AG04450 (cell line): ENCODE data around the gene HOXA4. TPM values are rescaled to one million over a fixed set of nuclear protein-coding genes. Genes with fewer than 3 reads are reported as not detected.

Experiments used
- CTCF ChIA-PET: fragments of 300-600, 350-600 bp; formaldehyde crosslinking; extraction: SDS; loops from one replicate; lab custom pipeline; 2022; ENCODE audit warnings: antibody characterized with exemption, inconsistent platforms; lab: Charles Lee
- POLR2A ChIA-PET: fragments of 350-600 bp; formaldehyde crosslinking; extraction: SDS; loops from one replicate; lab custom pipeline; 2021; ENCODE audit warnings: antibody characterized with exemption, inconsistent platforms; lab: Yijun Ruan, JAX
- DNase-seq: peaks from one replicate; pipeline ENCODE4 v3.0.0-alpha.2; 2011; ENCODE audit warnings: low read depth, low spot score
- H3K27ac ChIP-seq: one replicate; pipeline ENCODE4 v1.5.1; 2012; ENCODE audit warnings: low read depth, low read length, control low read depth
- H3K27me3 ChIP-seq: one replicate; pipeline ENCODE4 v1.6.0; 2012; ENCODE audit warnings: low read length; ENCODE audit not compliant: control insufficient read depth, insufficient read depth
- H3K4me3 ChIP-seq: 2 replicates; pipeline ENCODE4 v1.5.1; 2011; ENCODE audit warnings: mild to moderate bottlenecking, low read depth, low read length, control low read depth
- H3K9me3 ChIP-seq: 2 replicates; pipeline ENCODE4 v1.5.1; 2012; ENCODE audit warnings: low read length; ENCODE audit not compliant: control insufficient read depth, insufficient read depth
- polyA plus RNA-seq: library from polyadenylated mRNA; depleted of rRNA; stranded (reverse); fragments of >200 nt; gene quantifications from 2 replicates; pipeline ENCODE4 v1.2.3, GENCODE V29; 2011
- TF ChIP-seq, protein P1 (sequence below): IDR thresholded peaks from 2 replicates; pipeline ENCODE4 v1.5.1; 2011; ENCODE audit warnings: low read depth, low read length, control low read depth, inconsistent platforms

The HOXA4 gene
- polyA plus RNA-seq, 1 experiment = 5.8 TPM

DNA sequence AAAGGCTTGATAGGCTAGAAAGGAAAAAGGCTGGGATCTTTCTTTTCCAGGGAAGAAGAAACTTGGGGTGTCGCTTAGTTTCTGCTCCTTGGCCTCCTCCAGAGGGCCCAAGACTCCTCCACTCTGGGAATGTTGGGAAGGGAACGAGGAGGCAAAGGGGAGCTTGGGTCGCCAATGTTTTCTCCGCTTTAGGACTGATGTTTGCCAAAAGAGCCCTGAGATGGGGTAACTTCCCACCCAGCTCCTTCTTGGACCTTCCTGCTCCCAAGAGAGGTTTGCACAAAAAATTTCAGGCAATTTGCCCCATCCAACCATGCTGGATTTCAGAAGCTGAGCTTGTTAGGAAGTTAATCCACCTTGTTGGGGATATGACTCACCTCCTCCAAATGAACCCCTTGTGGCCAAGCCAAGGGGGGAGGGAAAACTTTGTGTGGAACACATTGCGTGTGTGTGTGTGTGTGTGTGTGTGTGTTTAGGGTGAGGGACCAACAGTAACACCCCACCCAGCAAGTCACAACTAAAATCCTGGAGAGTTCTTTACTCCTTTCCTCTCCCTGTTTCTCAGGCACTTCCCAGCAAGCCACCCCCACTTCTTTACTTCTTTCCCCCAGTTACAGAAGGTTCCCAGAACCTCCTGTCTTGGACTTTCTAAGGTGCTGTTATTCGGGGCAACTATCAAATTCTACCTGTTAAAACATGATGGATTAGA, 19.4 kb downstream of the HOXA4 start:
- ChIA-PET POLR2A (interaction anchor here (0.6 to 1.7 kb wide), 10 partner anchors 9 to 71 kb away, joined by 3 to 15 read pairs (median 6); partner anchors contain the start of genes HOXA1, HOXA3 and HOXA5), CTCF (interaction anchor here (0.6 to 3.8 kb wide), 3 partner anchors 30 to 435 kb away, joined by 3 to 18 read pairs (median 8); no protein-coding TSS in a partner anchor)
- no peak for DNase-seq
- Histone ChIP-seq H3K27ac (peak overlapping the region; percentile 95), H3K9me3 (no peaks in the 10 kb centered on the region), H3K4me3 (peak overlapping the region; percentile 84), H3K27me3 (no peaks in the 10 kb centered on the region)
- TF ChIP-seq, protein P1, sequence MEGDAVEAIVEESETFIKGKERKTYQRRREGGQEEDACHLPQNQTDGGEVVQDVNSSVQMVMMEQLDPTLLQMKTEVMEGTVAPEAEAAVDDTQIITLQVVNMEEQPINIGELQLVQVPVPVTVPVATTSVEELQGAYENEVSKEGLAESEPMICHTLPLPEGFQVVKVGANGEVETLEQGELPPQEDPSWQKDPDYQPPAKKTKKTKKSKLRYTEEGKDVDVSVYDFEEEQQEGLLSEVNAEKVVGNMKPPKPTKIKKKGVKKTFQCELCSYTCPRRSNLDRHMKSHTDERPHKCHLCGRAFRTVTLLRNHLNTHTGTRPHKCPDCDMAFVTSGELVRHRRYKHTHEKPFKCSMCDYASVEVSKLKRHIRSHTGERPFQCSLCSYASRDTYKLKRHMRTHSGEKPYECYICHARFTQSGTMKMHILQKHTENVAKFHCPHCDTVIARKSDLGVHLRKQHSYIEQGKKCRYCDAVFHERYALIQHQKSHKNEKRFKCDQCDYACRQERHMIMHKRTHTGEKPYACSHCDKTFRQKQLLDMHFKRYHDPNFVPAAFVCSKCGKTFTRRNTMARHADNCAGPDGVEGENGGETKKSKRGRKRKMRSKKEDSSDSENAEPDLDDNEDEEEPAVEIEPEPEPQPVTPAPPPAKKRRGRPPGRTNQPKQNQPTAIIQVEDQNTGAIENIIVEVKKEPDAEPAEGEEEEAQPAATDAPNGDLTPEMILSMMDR = peak; percentile 13; the same call in 1 of the 2 replicates

DNA sequence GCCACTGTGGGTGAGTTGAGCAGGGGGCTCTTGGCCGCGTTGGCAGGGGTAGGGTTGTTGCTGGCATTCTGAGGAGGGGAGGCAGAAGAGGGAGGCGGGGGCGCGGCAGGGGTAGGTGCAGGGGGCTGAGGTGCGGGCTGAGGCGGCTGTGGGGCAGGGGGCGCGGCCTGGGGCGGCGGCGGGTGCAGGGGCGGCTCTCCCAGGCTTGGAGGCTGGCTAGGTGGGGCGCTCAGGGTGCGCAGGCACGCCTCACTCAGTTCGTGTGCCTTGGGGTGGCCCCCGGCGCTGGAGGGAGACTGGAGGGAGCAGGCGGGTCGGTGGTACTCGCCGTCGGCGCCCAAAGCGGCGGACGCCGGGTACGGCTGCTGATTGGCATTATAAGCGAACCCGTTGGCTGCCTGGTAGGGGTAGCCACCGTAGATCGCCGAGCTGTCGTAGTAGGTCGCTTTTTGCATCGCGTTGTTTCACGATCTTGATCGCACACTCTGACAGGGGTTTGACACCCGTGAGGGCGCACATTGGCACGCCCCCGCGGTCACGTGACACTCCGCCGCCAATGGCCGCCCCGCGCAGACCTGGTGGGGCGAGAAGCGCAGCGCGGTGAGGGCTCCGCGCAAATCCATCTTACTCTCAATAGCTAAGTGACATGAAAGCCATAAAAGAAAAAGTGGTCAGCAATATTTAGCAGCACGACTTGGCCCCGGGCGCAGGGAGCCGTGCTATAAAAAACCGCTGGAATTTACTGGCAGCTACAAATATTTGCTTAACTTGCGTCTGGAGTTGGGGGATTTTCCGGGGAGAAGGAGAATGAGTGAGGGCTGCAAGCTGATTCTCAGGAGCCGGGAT, 20.1 kb downstream of the HOXA4 start:
- Histone ChIP-seq H3K9me3 (no peaks in the 10 kb centered on the region), H3K27me3 (no peaks in the 10 kb centered on the region), H3K27ac (peak overlapping the region; percentile 95), H3K4me3 (peak overlapping the region; percentile 84)
- CTCF ChIA-PET = interaction anchor here (0.5 to 3.8 kb wide), 7 partner anchors 31 to 1279 kb away, joined by 3 to 18 read pairs (median 6); partner anchors contain the start of gene HOXA5
- TF ChIP-seq, protein P1 = no peak
- POLR2A ChIA-PET = interaction anchor here (0.6 to 1.7 kb wide), 10 partner anchors 9 to 72 kb away, joined by 3 to 15 read pairs (median 6); partner anchors contain the start of genes HOXA1, HOXA3 and HOXA5
- DNase-seq = peak; percentile 68

DNA sequence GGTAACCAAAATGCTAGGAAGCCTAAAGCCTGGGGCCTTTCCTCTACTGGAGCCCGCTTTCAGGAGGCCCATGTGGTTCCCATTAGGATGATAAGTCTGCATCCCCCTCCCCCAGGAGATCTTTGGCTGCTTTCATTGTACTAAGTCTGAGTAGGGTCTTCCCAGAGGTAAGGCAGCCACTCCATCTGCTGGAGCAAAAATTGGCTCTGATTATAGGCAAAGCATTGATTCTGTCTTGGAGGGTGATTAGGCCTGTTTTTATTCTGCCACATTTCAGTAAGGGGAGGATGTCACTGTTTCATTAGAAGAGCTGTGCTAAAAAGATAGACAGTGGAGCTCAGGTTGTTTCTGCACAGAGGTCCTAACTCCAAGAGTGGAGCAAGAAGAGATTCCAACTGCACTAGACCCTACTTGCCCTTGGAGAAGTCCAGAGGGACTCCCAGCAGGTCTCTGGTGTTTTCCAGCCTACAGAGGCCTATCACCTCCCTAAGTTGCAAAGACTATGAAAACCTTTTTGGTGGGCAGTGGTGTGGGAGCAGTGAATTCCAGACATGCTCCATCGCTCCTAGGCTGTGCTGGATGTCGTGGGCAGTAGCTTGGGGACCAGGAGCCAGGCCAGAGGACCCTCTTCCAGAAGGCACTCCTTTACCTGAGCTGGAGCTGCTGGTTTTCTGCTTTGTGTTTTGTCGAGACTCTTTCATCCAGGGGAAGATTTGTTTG, 20.9 kb downstream of the HOXA4 start:
- CTCF ChIA-PET = interaction anchor here (0.5 to 3.8 kb wide), 9 partner anchors 11 to 1280 kb away, joined by 3 to 18 read pairs (median 5); partner anchors contain the start of gene HOXA5
- no peaks in the 10 kb centered on the region for H3K9me3 ChIP-seq
- DNase-seq = no peak
- POLR2A ChIA-PET = interaction anchor here (1.3 to 2.0 kb wide), 6 partner anchors 9 to 34 kb away, joined by 6 to 21 read pairs (median 13); partner anchors contain the start of gene HOXA5
- TF ChIP-seq, protein P1 = no peak
- peak overlapping the region; percentile 37 for H3K4me3 ChIP-seq
- no peaks in the 10 kb centered on the region for H3K27me3 ChIP-seq
- peak overlapping the region; percentile 95 for H3K27ac ChIP-seq

DNA sequence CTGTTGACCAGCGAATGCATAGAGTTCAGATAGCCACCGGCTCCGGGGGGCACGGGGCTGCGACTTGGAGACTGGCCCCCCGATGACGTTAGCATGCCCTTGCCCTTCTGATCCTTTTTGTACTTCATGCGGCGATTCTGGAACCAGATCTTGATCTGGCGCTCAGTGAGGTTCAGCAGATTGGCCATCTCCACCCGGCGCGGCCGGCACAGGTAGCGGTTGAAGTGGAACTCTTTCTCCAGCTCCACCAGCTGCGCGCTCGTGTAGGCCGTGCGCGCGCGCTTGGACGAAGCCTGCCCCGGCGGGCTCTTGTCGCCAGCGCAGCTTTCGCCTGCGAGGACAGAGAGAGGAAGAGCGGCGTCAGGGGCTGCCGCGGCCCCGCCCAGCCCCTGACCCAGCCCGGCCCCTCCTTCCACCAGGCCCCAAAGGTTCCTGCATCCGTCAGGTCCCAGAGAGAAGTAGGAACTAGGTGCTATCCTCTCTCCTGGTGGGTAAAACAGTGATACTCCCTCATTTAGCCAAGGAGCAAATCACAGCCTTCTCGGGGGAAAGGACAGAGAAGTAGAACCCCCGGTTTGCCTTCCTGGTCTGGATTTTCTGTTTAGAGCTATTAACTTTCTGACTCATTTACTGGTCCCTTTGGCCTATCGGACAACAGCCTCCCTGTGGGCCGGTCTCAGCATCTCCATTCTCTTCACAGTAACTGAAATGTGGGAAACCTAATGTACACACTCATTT, 22.0 kb downstream of the HOXA4 start:
- Histone ChIP-seq H3K4me3 (peak overlapping the region; percentile 54), H3K27me3 (no peaks in the 10 kb centered on the region), H3K9me3 (no peaks in the 10 kb centered on the region), H3K27ac (peak overlapping the region; percentile 95)
- TF ChIP-seq, protein P1 = no peak
- DNase-seq = no peak
- ChIA-PET POLR2A (interaction anchor here (0.6 to 2.0 kb wide), 9 partner anchors 10 to 914 kb away, joined by 3 to 21 read pairs (median 7); no protein-coding TSS in a partner anchor), CTCF (interaction anchor here (0.6 to 3.8 kb wide), 8 partner anchors 10 to 385 kb away, joined by 3 to 18 read pairs (median 6); no protein-coding TSS in a partner anchor)
